Spinal cord (tissue), 10 donors: ENCODE measurements around the gene DAGLB. TPM values are rescaled to one million over a fixed set of nuclear protein-coding genes. Genes with fewer than 3 reads are reported as not detected.
"Not testable (repeated sequence)": the region's sequence is repeated elsewhere in the genome, so short reads cannot be mapped to it uniquely, and the experiment has no call there.

ENCODE experiments used
- DNase-seq, 6 donors: peaks; one replicate each; pipeline versions ENCODE4 v3.0.0 to v3.0.0-alpha.2; 2013 to 2015; ENCODE audit warnings: low spot score in 6 of 6, low read depth in 4 of 6
- H3K27ac ChIP-seq: one replicate; pipeline ENCODE4 v1.5.1; 2013; ENCODE audit warnings: low read depth, low read length, control low read depth
- H3K27me3 ChIP-seq: one replicate; pipeline ENCODE4 v1.6.1; 2013; ENCODE audit warnings: low read length; ENCODE audit not compliant: control insufficient read depth, insufficient read depth
- H3K36me3 ChIP-seq: one replicate; pipeline ENCODE4 v1.6.1; 2013; ENCODE audit warnings: low read length; ENCODE audit not compliant: control insufficient read depth, insufficient read depth
- H3K4me1 ChIP-seq: one replicate; pipeline ENCODE4 v1.6.1; 2013; ENCODE audit warnings: low read length; ENCODE audit not compliant: control insufficient read depth, insufficient read depth
- H3K4me3 ChIP-seq: one replicate; pipeline ENCODE4 v1.5.1; 2013; ENCODE audit warnings: low read depth, low read length, control low read depth
- H3K9me3 ChIP-seq: one replicate; pipeline ENCODE4 v1.6.1; 2013; ENCODE audit warnings: low read length; ENCODE audit not compliant: control insufficient read depth, insufficient read depth
- WGBS: methylation state at CpG from one replicate; pipeline ENCODE4 v1.1.5; 2013; ENCODE audit warnings: missing lambda C conversion rate; ENCODE audit not compliant: insufficient coverage; 5-methylcytosine and 5-hydroxymethylcytosine counted together
- polyA plus RNA-seq, 2 donors: library from polyadenylated mRNA; unstranded; fragments of 120-200 nt; gene quantifications; one replicate each; pipeline ENCODE4 v1.2.1, GENCODE V29; 2013; ENCODE audit not compliant: insufficient read length in 2 of 2
- total RNA-seq, 2 donors: library from RNA; depleted of rRNA in 1 of 2; stranded (reverse); fragments of 120-200 nt in 1 of 2; fragments of >200 nt in 1 of 2; gene quantifications; one replicate each; pipeline versions ENCODE4 v1.2.3 to v1.2.4, GENCODE V29; 2013 to 2014
- donor health status: healthy.

The DAGLB gene
- total and polyA plus RNA-seq, 4 donors, result 16.4 to 21.9 (median 17.3) TPM

DNA sequence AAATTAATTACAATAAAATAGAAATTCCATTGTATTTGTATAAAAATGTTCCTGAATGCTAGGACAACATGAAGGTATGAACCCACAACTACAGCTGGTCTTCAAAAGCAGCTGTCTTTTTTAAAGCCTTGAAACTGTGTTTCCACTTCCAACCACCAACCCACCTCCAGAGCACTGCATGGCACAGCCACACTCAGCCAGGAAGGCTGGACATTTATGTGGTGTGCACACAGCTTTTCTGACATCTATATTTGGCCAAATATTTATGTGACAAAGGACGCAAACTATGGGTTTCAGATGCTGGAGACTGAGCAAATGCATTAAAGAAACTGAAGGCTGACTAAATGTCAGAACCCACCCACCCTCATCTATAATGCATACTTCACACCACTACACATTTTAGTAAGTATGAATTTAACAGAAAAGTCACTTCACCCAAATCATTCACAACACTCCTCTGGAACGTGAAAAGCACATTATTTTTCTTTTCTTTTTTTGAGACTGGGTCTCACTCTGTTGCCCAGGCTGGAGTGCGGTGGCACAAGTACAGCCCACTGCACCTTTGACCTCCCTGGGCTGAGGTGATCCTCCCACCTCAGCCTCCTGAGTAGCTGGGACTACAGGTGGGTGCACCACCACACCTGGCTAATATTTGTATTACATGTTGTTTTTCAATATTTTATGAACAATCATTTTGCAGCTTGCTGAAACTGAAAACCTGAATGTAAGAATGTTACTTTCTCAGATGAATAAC is 27.9 kb upstream of the DAGLB start:
- H3K4me3 ChIP-seq, result no peak overlapping the region
- no peak for DNase-seq
- WGBS, result no CpG with 5 or more reads among the region's 3 CpGs
- H3K27me3 ChIP-seq, result no peaks in the 10 kb centered on the region
- H3K9me3 ChIP-seq, result no peaks in the 10 kb centered on the region
- no peaks in the 10 kb centered on the region for H3K4me1 ChIP-seq
- H3K36me3 ChIP-seq, result peaks cover 26% of the 10 kb centered on the region
- H3K27ac ChIP-seq, result no peak overlapping the region

DNA sequence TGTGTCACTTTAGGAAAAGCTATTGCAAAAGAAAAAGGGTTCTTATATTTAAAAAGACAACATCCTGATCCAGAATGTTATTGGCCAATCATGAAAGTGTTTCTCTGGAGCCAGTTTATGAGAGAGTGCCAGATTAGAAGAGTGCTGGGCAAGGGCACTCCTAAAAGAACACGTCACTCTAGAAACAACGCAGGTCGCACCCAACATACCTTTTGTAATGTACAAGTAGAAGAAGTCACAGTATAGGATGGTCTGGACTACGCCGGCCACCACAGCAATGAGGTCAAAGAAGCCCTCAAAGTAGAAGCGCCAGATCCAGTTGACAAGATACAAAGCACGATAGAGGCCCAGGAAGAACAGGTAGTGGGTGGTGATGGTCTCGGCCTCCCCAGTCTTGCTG is 18.1 kb upstream of the DAGLB start:
- Histone ChIP-seq H3K4me3 (no peak overlapping the region), H3K27ac (no peak overlapping the region), H3K9me3 (no peaks in the 10 kb centered on the region), H3K4me1 (no peaks in the 10 kb centered on the region), H3K36me3 (peaks cover 69% of the 10 kb centered on the region), H3K27me3 (no peaks in the 10 kb centered on the region)
- no peak for DNase-seq
- WGBS, result 97% methylated on average over 8 of the region's 8 CpGs

DNA sequence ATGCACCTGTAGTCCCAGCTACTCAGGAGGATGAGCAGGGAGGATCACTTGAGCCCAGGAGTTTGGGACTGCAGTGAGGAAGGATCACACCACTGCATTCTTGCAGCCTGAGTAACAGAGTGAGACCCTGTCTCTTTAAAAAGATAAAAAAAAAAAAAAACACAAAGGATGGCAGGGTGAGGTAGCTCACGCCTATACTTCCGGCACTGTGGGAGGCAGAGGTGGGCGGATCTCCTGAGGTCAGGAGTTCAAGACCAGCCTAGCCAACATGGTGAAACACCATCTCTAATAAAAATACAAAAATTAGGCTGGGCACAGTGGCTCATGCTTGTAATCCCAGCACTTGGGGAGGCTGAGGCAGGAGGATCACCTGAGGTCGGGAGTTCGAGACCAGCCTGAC is 15.9 kb upstream of the DAGLB start:
- H3K27me3 ChIP-seq, H3K4me1 ChIP-seq, DNase-seq, H3K27ac ChIP-seq, H3K4me3 ChIP-seq, H3K9me3 ChIP-seq: not testable (repeated sequence)
- no CpG with 5 or more reads among the region's 5 CpGs for WGBS
- peaks cover 62% of the 10 kb centered on the region for H3K36me3 ChIP-seq

DNA sequence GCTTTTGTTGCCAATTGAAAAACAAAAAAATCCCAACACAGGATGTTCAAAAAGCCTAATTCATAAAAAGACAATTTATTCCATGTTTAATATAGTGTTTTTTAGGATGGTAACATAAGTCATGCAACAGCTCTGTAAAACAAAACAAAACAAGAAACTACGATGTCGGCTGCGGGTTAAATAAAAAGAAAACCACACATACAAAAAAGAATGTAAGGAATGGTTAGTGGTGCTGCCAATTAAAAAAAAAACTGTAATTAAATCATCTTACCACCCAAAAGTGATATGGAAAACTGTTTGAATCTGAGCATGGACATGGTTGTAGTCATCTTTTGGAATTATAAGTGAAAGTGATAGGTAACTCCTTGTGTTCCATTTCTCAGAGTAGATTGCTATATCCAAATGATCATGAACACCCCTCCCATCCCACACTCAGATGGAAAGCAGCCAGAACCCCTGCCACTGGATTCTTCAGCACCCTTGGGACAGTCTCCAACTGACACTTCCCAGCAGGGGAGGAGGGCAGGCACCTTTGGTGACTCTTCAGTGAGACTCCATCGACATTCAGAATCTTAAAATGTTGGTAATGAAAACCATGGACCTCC is 14.3 kb upstream of the DAGLB start:
- no peak overlapping the region for H3K27ac ChIP-seq
- no peaks in the 10 kb centered on the region for H3K27me3 ChIP-seq
- H3K4me1 ChIP-seq, result no peaks in the 10 kb centered on the region
- H3K9me3 ChIP-seq, result no peaks in the 10 kb centered on the region
- no CpG with 5 or more reads among the region's 4 CpGs for WGBS
- DNase-seq, result no peak
- H3K4me3 ChIP-seq, result no peak overlapping the region
- peaks cover 47% of the 10 kb centered on the region for H3K36me3 ChIP-seq

DNA sequence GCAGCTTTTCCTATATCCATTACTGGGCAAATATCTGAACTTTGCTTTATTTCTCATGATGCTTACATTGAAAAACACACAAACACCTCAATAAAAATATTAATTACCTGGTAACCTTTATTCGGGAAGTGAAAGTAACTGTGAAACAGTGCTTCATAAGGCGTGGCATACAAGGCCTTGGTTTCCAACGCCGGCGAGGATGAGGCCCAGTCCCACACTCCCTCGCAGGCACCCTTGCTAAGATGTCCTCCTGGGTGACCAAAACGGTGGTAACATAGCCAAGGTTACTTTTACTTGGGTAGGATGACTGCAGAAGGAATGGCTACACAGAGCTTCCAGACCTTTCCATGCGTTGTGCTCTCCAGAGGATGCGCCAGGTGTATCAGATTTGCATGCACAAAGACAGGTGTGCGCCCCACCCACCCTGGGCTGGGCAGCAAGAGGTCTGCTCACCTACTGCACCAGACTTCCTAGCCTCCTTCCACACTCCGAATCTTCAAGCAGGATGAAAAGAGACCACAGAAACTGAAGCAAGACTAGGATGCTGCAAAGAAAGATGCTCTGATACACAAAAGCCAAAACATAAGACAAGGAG is 13.3 kb upstream of the DAGLB start:
- no peak overlapping the region for H3K4me3 ChIP-seq
- H3K4me1 ChIP-seq, result no peaks in the 10 kb centered on the region
- DNase-seq, result no peak
- H3K27ac ChIP-seq, result no peak overlapping the region
- H3K36me3 ChIP-seq, result peaks cover 38% of the 10 kb centered on the region
- no peaks in the 10 kb centered on the region for H3K9me3 ChIP-seq
- H3K27me3 ChIP-seq, result no peaks in the 10 kb centered on the region
- 96% methylated on average over 10 of the region's 11 CpGs for WGBS

DNA sequence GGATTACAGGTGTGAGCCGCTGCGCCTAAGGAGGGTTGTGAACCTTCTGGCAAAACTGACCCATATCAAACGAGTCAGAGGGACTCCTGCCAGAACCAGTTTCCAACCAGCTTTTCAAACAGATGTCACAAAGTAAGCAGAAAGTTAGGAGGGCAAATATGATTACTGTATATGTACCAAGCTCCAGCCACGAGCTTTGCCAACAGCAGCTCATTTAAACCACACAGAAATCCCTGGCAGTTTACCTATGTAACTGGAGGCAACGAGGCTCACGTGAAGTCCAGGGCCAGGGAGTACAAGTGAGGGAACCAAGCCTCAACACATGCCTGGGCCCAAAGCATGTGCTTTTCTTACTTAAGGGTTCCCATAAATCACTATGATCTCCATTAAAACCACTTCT is 12.5 kb upstream of the DAGLB start:
- Histone ChIP-seq H3K36me3 (peaks cover 32% of the 10 kb centered on the region), H3K4me3 (no peak overlapping the region), H3K27ac (no peak overlapping the region), H3K9me3 (no peaks in the 10 kb centered on the region), H3K27me3 (no peaks in the 10 kb centered on the region), H3K4me1 (no peaks in the 10 kb centered on the region)
- WGBS, result 81% methylated on average over 3 of the region's 6 CpGs
- DNase-seq, result no peak

DNA sequence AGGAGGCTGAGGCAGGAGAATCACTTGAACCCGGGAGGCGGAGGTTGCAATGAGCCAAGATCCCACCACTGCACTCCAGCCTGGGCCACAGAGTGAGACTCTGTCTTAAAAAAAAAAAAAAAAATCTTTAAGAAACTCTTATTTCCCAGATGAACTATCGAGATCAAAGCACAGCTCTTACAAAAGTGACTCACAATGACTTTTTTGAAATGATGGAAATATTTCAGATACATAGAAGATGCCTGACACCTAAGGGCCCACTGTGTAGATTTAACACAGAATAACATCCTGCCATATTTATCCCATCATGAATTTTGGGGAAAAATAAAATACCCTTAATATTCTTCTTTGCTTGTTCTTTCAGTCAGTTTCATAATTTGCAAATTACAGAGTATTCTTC is 10.9 kb upstream of the DAGLB start:
- not testable (repeated sequence) for H3K4me3 ChIP-seq, DNase-seq, H3K27ac ChIP-seq, H3K9me3 ChIP-seq, H3K27me3 ChIP-seq, H3K4me1 ChIP-seq
- no CpG with 5 or more reads among the region's 3 CpGs for WGBS
- H3K36me3 ChIP-seq, result peaks cover 21% of the 10 kb centered on the region

DNA sequence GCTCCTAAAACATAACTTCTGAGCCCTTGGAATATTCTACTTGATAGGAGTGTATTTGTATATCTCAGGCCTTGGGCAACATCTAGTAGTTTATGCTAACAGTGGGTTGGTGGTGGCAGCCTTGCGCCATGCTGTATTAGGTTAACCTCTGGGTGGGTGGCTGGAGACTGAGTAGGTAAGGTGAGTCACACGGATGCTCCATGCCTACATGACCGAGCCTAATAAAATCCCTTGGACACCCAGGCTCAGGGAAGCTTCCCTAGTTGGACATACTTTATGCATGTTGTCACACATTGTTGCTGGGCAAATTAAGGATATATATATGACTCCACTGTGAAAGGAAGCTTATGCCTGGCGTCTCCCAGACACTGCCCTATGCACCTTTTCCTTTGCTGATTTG is 6.0 kb upstream of the DAGLB start:
- Histone ChIP-seq H3K4me3 (no peak overlapping the region), H3K27ac (no peak overlapping the region), H3K36me3 (no peaks in the 10 kb centered on the region), H3K9me3 (no peaks in the 10 kb centered on the region), H3K4me1 (peaks cover 2% of the 10 kb centered on the region), H3K27me3 (no peaks in the 10 kb centered on the region)
- WGBS, result 79% methylated on average over 3 of the region's 4 CpGs
- DNase-seq, result no peak

DNA sequence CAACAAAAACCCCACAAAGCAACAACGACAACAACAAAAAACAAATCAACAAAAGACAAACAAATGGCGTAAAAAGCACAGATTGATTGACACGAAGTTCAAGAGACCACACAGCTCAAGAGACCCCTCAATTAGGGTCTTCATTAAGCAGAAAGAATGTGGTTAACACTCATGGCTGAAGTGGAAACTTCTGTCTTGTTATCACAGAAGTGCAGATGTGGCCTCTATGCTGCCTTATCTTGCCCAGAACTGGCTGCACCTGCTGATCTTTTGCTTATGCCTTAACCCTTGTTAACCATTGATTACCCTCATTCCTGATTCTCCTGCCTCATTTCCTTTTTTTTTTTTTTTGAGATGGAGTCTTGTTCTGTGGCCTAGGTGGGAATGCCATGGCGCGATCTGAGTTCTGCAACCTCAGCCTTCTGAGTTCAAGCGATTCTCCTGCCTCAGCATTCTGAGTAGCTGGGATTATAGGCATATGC is 3.5 kb upstream of the DAGLB start:
- Histone ChIP-seq H3K27ac (no peak overlapping the region), H3K4me1 (peaks cover 17% of the 10 kb centered on the region), H3K27me3 (no peaks in the 10 kb centered on the region), H3K9me3 (no peaks in the 10 kb centered on the region), H3K4me3 (no peak overlapping the region), H3K36me3 (no peaks in the 10 kb centered on the region)
- WGBS, result 70% methylated on average over 2 of the region's 6 CpGs
- no peak for DNase-seq

DNA sequence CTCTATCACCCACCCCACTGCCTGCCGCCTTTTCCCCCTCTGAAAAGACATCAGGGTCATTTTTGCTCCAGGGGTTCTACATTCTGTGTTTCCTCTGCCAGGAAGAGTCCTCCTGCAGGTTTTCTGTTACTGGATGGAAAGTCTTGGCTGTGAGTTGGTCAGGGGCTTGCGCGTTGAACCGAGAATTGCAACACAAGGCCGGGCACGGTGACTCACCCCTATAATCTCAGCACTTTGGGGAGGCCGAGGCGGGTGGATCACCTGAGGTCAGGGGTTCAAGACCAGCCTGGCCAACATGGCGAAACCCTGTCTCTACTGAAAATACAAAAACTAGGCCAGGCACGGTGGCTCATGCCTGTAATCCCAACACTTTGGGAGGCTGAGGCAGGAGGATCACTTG is 2.8 kb upstream of the DAGLB start:
- not testable (repeated sequence) for H3K27me3 ChIP-seq, H3K9me3 ChIP-seq, H3K27ac ChIP-seq, DNase-seq, H3K36me3 ChIP-seq, H3K4me3 ChIP-seq
- WGBS, result 98% methylated on average over 5 of the region's 10 CpGs
- H3K4me1 ChIP-seq, result peaks cover 18% of the 10 kb centered on the region
